Liver (tissue), 9 donors: ENCODE results near the gene ZNF205. TPM values are rescaled to one million over a fixed set of nuclear protein-coding genes. Genes with fewer than 3 reads are reported as not detected.

ENCODE experiments used
- DNase-seq: peaks from one replicate; pipeline ENCODE4 v3.0.0-alpha.2; 2017; ENCODE audit warnings: low spot score
- H3K27ac ChIP-seq, 2 donors: one replicate each; pipeline ENCODE4 v1.7.0; 2013; ENCODE audit warnings: inconsistent platforms in 2 of 2, low read length in 2 of 2, control low read depth in 1 of 2, low read depth in 1 of 2, mild to moderate bottlenecking in 1 of 2
- H3K27me3 ChIP-seq, 4 donors: one replicate each; pipeline versions ENCODE4 v1.6.1 to v1.7.0; 2013; ENCODE audit warnings: low read length in 3 of 4, inconsistent platforms in 1 of 4, mild to moderate bottlenecking in 1 of 4, moderate library complexity in 1 of 4; ENCODE audit not compliant: control insufficient read depth in 4 of 4, insufficient read depth in 4 of 4
- H3K36me3 ChIP-seq, 4 donors: one replicate each; pipeline versions ENCODE4 v1.6.1 to v1.7.0; 2013; ENCODE audit warnings: low read length in 3 of 4, mild to moderate bottlenecking in 3 of 4, low read depth in 1 of 4, moderate library complexity in 1 of 4; ENCODE audit not compliant: control insufficient read depth in 4 of 4, insufficient read depth in 3 of 4
- H3K4me1 ChIP-seq, 4 donors: one replicate each; pipeline versions ENCODE4 v1.6.1 to v1.7.0; 2013; ENCODE audit warnings: low read length in 3 of 4, mild to moderate bottlenecking in 3 of 4, moderate library complexity in 1 of 4; ENCODE audit not compliant: control insufficient read depth in 4 of 4, insufficient read depth in 4 of 4
- H3K4me3 ChIP-seq, 3 donors: one replicate each; pipeline versions ENCODE4 v1.6.1 to v1.7.0; 2013; ENCODE audit warnings: low read length in 3 of 3, control low read depth in 1 of 3, low read depth in 1 of 3, mild to moderate bottlenecking in 1 of 3
- H3K9ac ChIP-seq, 2 donors: one replicate each; pipeline ENCODE4 v1.7.0; 2013; ENCODE audit warnings: low read length in 2 of 2, mild to moderate bottlenecking in 2 of 2, moderate library complexity in 2 of 2, control low read depth in 1 of 2, low read depth in 1 of 2
- H3K9me3 ChIP-seq, 4 donors: one replicate each; pipeline versions ENCODE4 v1.6.1 to v1.7.0; 2013; ENCODE audit warnings: low read length in 3 of 4; ENCODE audit not compliant: control insufficient read depth in 4 of 4
- ATF3 ChIP-seq: IDR thresholded peaks from 2 replicates; pipeline ENCODE4 v1.6.1; 2016; ENCODE audit warnings: antibody characterized with exemption
- CTCF ChIP-seq: fragments of 150-350 bp; IDR thresholded peaks from 2 replicates; pipeline ENCODE4 v1.5.1; 2017; ENCODE audit warnings: improper control_type of control experiment, low read depth, low read length; ENCODE audit not compliant: missing input control
- EGR1 ChIP-seq, 2 donors: IDR thresholded peaks; 2 replicates each; pipeline ENCODE4 v1.6.1; 2016 to 2018; ENCODE audit warnings: antibody characterized with exemption in 2 of 2, low read depth in 2 of 2
- FOXA1 ChIP-seq: IDR thresholded peaks from 2 replicates; pipeline ENCODE4 v1.6.1; 2016; ENCODE audit warnings: antibody characterized with exemption
- FOXA2 ChIP-seq: IDR thresholded peaks from 2 replicates; pipeline ENCODE4 v1.6.1; 2016; ENCODE audit warnings: antibody characterized with exemption
- GABPA ChIP-seq, 2 donors: IDR thresholded peaks in 1 of 2; conservative IDR thresholded peaks in 1 of 2; 2 replicates each; pipeline ENCODE4 v1.6.1; 2016; ENCODE audit warnings: antibody characterized with exemption in 2 of 2, mild to moderate bottlenecking in 1 of 2, moderate library complexity in 1 of 2
- HNF4A ChIP-seq, 2 donors: conservative IDR thresholded peaks; 2 replicates each; pipeline ENCODE4 v1.6.1; 2016; ENCODE audit warnings: antibody characterized with exemption in 2 of 2, mild to moderate bottlenecking in 2 of 2
- HNF4G ChIP-seq: IDR thresholded peaks from 2 replicates; pipeline ENCODE4 v1.6.1; 2016; ENCODE audit warnings: antibody characterized with exemption
- JUND ChIP-seq, 2 donors: IDR thresholded peaks; 2 replicates each; pipeline ENCODE4 v1.6.1; 2016; ENCODE audit warnings: antibody characterized with exemption in 2 of 2
- NR2F2 ChIP-seq: IDR thresholded peaks from 2 replicates; pipeline ENCODE4 v1.6.1; 2016; ENCODE audit warnings: antibody characterized with exemption
- RAD21 ChIP-seq, 2 donors: IDR thresholded peaks; 2 replicates each; pipeline ENCODE4 v1.6.1; 2016; ENCODE audit warnings: antibody characterized with exemption in 2 of 2, mild to moderate bottlenecking in 2 of 2
- REST ChIP-seq: IDR thresholded peaks from 2 replicates; pipeline ENCODE4 v1.6.1; 2016; ENCODE audit warnings: antibody characterized with exemption, mild to moderate bottlenecking
- RXRA ChIP-seq, 2 donors: IDR thresholded peaks; 2 replicates each; pipeline ENCODE4 v1.6.1; 2017 to 2018; ENCODE audit warnings: antibody characterized with exemption in 2 of 2, mild to moderate bottlenecking in 1 of 2
- SP1 ChIP-seq: IDR thresholded peaks from 2 replicates; pipeline ENCODE4 v1.6.1; 2018; ENCODE audit warnings: antibody characterized with exemption, mild to moderate bottlenecking
- TAF1 ChIP-seq: conservative IDR thresholded peaks from 2 replicates; pipeline ENCODE4 v1.6.1; 2016; ENCODE audit warnings: antibody characterized with exemption, mild to moderate bottlenecking
- YY1 ChIP-seq: IDR thresholded peaks from 2 replicates; pipeline ENCODE4 v1.6.1; 2016; ENCODE audit warnings: antibody characterized with exemption, mild to moderate bottlenecking
- WGBS: extraction: QIAGEN DNeasy Blood & Tissue Kit; methylation state at CpG from one replicate; pipeline ENCODE4 v1.1.7; 2013; 5-methylcytosine and 5-hydroxymethylcytosine counted together
- polyA plus RNA-seq, 2 donors: library from polyadenylated mRNA; stranded (reverse) in 1 of 2; unstranded in 1 of 2; fragments of 200-250 nt in 1 of 2; fragments of >200 nt in 1 of 2; fragmentation: Nextera tagmentation in 1 of 2; extraction: Ambion mirVana in 1 of 2; gene quantifications; one replicate each; pipeline versions ENCODE4 v1.2.1 to v1.2.3, GENCODE V29; 2013 to 2015
- total RNA-seq, 2 donors: library from RNA; depleted of rRNA; stranded (reverse); fragments of >200 nt; gene quantifications; one replicate each; pipeline ENCODE4 v1.2.3, GENCODE V29; 2014
- TF ChIP-seq, protein P1 (sequence below): IDR thresholded peaks from 2 replicates; pipeline ENCODE4 v1.6.1; 2016; ENCODE audit warnings: antibody characterized with exemption
- TF ChIP-seq, protein P2 (sequence below): IDR thresholded peaks from 2 replicates; pipeline ENCODE4 v1.6.1; 2016; ENCODE audit warnings: antibody characterized with exemption
- donor health status: healthy.
- donor health status: healthy.
- donor health status: healthy.
- donor health status: healthy.
- donor health status: healthy.

Gene ZNF205
- total and polyA plus RNA-seq, 4 donors, result 2.0 to 6.9 (median 5.0) TPM

DNA sequence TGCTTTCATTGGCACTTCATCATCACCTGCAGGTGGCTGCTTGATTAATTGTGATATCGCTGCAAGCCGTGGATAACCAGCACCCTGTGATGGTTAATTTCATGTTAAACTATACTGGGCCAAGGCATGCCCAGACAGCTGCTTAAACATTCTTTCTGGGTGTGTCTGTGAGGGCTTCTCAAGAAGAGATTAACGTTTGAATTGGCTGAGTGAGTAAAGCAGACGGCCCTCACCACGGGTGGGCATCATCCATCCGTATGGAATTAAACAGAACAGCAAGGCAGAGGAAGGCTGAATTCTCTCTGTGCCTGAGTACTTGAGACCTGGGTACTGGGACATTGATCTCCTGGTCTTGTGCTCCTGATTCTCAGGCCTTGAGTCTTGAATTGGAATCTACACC lies 15.4 kb downstream of the ZNF205 start:
- DNase-seq, result no peak
- H3K36me3 ChIP-seq, result peaks cover 0 to 2% (median 0%) of the 10 kb centered on the region in 4 donors
- H3K27ac ChIP-seq, result no peak overlapping the region
- H3K9me3 ChIP-seq, result no peaks in the 10 kb centered on the region
- no peaks in the 10 kb centered on the region for H3K27me3 ChIP-seq
- TF ChIP-seq FOXA1 (no peak), REST (no peak), GABPA (IDR thresholded peaks at IDR 0.05 in 1 of 2, conservative IDR thresholded peaks at IDR 0.05 in 1 of 2) (no peak), FOXA2 (no peak), EGR1 (IDR thresholded peaks at IDR 0.05; ENCODE audit: low read depth in 2 of 2) (no peak), HNF4G (no peak), YY1 (no peak), ATF3 (no peak), HNF4A (conservative IDR thresholded peaks at IDR 0.05) (no peak), SP1 (no peak), CTCF (no peak), JUND (IDR thresholded peaks at IDR 0.05) (no peak), NR2F2 (no peak), TAF1 (no peak), RAD21 (IDR thresholded peaks at IDR 0.05) (no peak), RXRA (IDR thresholded peaks at IDR 0.05) (no peak)
- TF ChIP-seq, protein P1, sequence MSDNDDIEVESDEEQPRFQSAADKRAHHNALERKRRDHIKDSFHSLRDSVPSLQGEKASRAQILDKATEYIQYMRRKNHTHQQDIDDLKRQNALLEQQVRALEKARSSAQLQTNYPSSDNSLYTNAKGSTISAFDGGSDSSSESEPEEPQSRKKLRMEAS, result no peak
- TF ChIP-seq, protein P2, sequence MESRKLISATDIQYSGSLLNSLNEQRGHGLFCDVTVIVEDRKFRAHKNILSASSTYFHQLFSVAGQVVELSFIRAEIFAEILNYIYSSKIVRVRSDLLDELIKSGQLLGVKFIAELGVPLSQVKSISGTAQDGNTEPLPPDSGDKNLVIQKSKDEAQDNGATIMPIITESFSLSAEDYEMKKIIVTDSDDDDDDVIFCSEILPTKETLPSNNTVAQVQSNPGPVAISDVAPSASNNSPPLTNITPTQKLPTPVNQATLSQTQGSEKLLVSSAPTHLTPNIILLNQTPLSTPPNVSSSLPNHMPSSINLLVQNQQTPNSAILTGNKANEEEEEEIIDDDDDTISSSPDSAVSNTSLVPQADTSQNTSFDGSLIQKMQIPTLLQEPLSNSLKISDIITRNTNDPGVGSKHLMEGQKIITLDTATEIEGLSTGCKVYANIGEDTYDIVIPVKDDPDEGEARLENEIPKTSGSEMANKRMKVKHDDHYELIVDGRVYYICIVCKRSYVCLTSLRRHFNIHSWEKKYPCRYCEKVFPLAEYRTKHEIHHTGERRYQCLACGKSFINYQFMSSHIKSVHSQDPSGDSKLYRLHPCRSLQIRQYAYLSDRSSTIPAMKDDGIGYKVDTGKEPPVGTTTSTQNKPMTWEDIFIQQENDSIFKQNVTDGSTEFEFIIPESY, result no peak
- peaks cover 4 to 43% (median 31%) of the 10 kb centered on the region in 4 donors for H3K4me1 ChIP-seq
- H3K9ac ChIP-seq, result no peak overlapping the region
- no peak overlapping the region for H3K4me3 ChIP-seq
- 85% methylated on average over 6 of the region's 6 CpGs for WGBS
